HepG2 (cell line): ENCODE data around the gene SYNDIG1. TPM values are rescaled to one million over a fixed set of nuclear protein-coding genes. Genes with fewer than 3 reads are reported as not detected.

Experiments used
- ATAC-seq: fragments of 200-7000 bp; cut with Tn5 transposase; 3 replicates; pipeline ENCODE4 v1.9.1; 2020; ENCODE audit warnings: mild to moderate bottlenecking, moderate library complexity
- BruUV-seq: library from RNA; stranded (reverse); fragments of 400-500 nt; replicated peaks from 2 replicates; lab custom pipeline; 2021; lab: Mats Ljungman, UMichigan
- CTCF ChIA-PET: fragments of 300-600 bp; formaldehyde crosslinking; extraction: SDS; loops from one replicate; lab custom pipeline; 2021; ENCODE audit warnings: low total read pairs, inconsistent platforms, low intra/inter-chr PET ratio; lab: Yijun Ruan, JAX
- POLR2A ChIA-PET: fragments of 350-600 bp; sonication (Branson Sonifier 250); formaldehyde crosslinking; loops from one replicate; lab custom pipeline; 2020; ENCODE audit warnings: antibody characterized with exemption, inconsistent platforms; lab: Yijun Ruan, JAX
- DNase-seq: peaks from one replicate; pipeline ENCODE4 v3.0.0-alpha.2; 2015; ENCODE audit warnings: low spot score
- FAIRE-seq: peaks from 3 replicates; lab custom pipeline; 2011; peaks lifted over from hg19 to GRCh38; lab: Jason Lieb, UNC
- H2AFZ ChIP-seq: one replicate; pipeline ENCODE4 v1.6.1; 2011; ENCODE audit warnings: low read length, inconsistent platforms
- H3K27ac ChIP-seq: fragments of 300-600 bp; 3 replicates; pipeline ENCODE4 v1.8.0; 2011; ENCODE audit warnings: mixed run types, mild to moderate bottlenecking, mixed read lengths, low read length, inconsistent platforms; ENCODE audit not compliant: insufficient read depth; ENCODE audit errors: extremely low read length
- H3K27me3 ChIP-seq, 2 experiments: fragments of 200-600 bp in 1 of 2; 2 replicates in 1 of 2; 3 replicates in 1 of 2; pipeline versions ENCODE4 v1.6.0 to v1.8.0; 2011; ENCODE audit warnings: low read length in 2 of 2, mild to moderate bottlenecking in 2 of 2, moderate library complexity in 2 of 2, inconsistent platforms in 1 of 2; ENCODE audit not compliant: insufficient read depth in 2 of 2, control insufficient read depth in 1 of 2
- H3K36me3 ChIP-seq, 2 experiments: fragments of 200-600 bp in 1 of 2; replicated peaks in 1 of 2; 2 replicates in 1 of 2; 3 replicates in 1 of 2; pipeline versions ENCODE4 v1.5.1 to v1.8.0; 2011; ENCODE audit warnings: low read length in 2 of 2, inconsistent platforms in 1 of 2; ENCODE audit not compliant: insufficient read depth in 2 of 2, control insufficient read depth in 1 of 2
- H3K4me1 ChIP-seq: 2 replicates; pipeline ENCODE4 v1.5.1; 2012; ENCODE audit warnings: low read length, inconsistent platforms; ENCODE audit not compliant: insufficient read depth
- H3K4me2 ChIP-seq: 2 replicates; pipeline ENCODE4 v1.6.0; 2011; ENCODE audit warnings: low read depth, low read length, inconsistent platforms
- H3K4me3 ChIP-seq, 3 experiments: fragments of 200-600 bp in 1 of 3; sonication (generic), shearing (Covaris generic) in 1 of 3; replicated peaks in 1 of 3; 2 replicates each; pipeline ENCODE4 v1.5.1; 2011 to 2016; ENCODE audit warnings: low read length in 3 of 3, inconsistent platforms in 2 of 3, low read depth in 2 of 3, mild to moderate bottlenecking in 2 of 3, control low read depth in 1 of 3, mixed read lengths in 1 of 3; ENCODE audit not compliant: insufficient read depth in 1 of 3
- H3K79me2 ChIP-seq: one replicate; pipeline ENCODE4 v1.6.1; 2011; ENCODE audit warnings: low read length, inconsistent platforms; ENCODE audit not compliant: insufficient read depth
- H3K9ac ChIP-seq: 2 replicates; pipeline ENCODE4 v1.6.0; 2011; ENCODE audit warnings: mild to moderate bottlenecking, low read depth, low read length, inconsistent platforms; ENCODE audit not compliant: insufficient read depth
- H3K9me3 ChIP-seq: 2 replicates; pipeline ENCODE4 v1.5.1; 2012; ENCODE audit warnings: mild to moderate bottlenecking, low read length
- H4K20me1 ChIP-seq: 2 replicates; pipeline ENCODE4 v1.6.0; 2011; ENCODE audit warnings: inconsistent platforms, mild to moderate bottlenecking, low read length, moderate library complexity; ENCODE audit not compliant: insufficient read depth
- BHLHE40 ChIP-seq: IDR thresholded peaks from 2 replicates; pipeline ENCODE4 v1.6.1; 2011; ENCODE audit warnings: low read length, improper control_type of control experiment
- KLF11 ChIP-seq: IDR thresholded peaks from 2 replicates; pipeline ENCODE4 v1.6.1; 2016; ENCODE audit warnings: missing compliant biosample characterization
- PITX1 ChIP-seq: sonication (generic); formaldehyde crosslinking; IDR thresholded peaks from 2 replicates; pipeline ENCODE4 v1.5.1; 2020; ENCODE audit warnings: mild to moderate bottlenecking, missing genetic modification reagents
- SKIL ChIP-seq: sonication (generic); formaldehyde crosslinking; IDR thresholded peaks from 2 replicates; pipeline ENCODE4 v1.8.0; 2022; ENCODE audit warnings: missing genetic modification reagents, mild to moderate bottlenecking, moderate library complexity, borderline replicate concordance
- SMAD9 ChIP-seq: sonication (generic); formaldehyde crosslinking; IDR thresholded peaks from 2 replicates; pipeline ENCODE4 v1.5.1; 2020; ENCODE audit warnings: mild to moderate bottlenecking, missing genetic modification reagents
- YY1 ChIP-seq: IDR thresholded peaks from 2 replicates; pipeline ENCODE4 v1.6.1; 2011; ENCODE audit warnings: low read length, low read depth, moderate library complexity, mild to moderate bottlenecking; ENCODE audit not compliant: insufficient read depth, insufficient replicate concordance
- ZFP36L2 ChIP-seq: sonication (generic); formaldehyde crosslinking; IDR thresholded peaks from 2 replicates; pipeline ENCODE4 v1.4.0; 2020; ENCODE audit warnings: missing genetic modification reagents
- ZNF24 ChIP-seq: fragments of 450-650 bp; IDR thresholded peaks from 2 replicates; pipeline ENCODE4 v1.6.1; 2017; ENCODE audit warnings: antibody characterized with exemption, mild to moderate bottlenecking
- ZNF263 ChIP-seq: sonication (generic); formaldehyde crosslinking; IDR thresholded peaks from 2 replicates; pipeline ENCODE4 v1.4.0; 2020; ENCODE audit warnings: missing genetic modification reagents
- ZNF274 ChIP-seq: sonication (generic); formaldehyde crosslinking; IDR thresholded peaks from 2 replicates; pipeline ENCODE4 v1.5.1; 2020; ENCODE audit warnings: mild to moderate bottlenecking, missing genetic modification reagents
- ZNF703 ChIP-seq: sonication (generic); formaldehyde crosslinking; IDR thresholded peaks from 2 replicates; pipeline ENCODE4 v1.5.1; 2020; ENCODE audit warnings: missing genetic modification reagents, mild to moderate bottlenecking, moderate library complexity, borderline replicate concordance
- WGBS: methylation state at CpG from one replicate; pipeline ENCODE4 v1.1.6; 2017; ENCODE audit warnings: low lambda C conversion rate; 5-methylcytosine and 5-hydroxymethylcytosine counted together
- in situ Hi-C: cut with HindIII; loops from 2 replicates; pipeline ENCODE4 v1.10.0; 2017; ENCODE audit warnings: low pct_unique_long_range_greater_than_20kb; ENCODE audit not compliant: extremely low pct_ligation_motif_present
- intact Hi-C: fragments of 100-400 bp; cut with micrococcal nuclease; formaldehyde crosslinking; loops from one replicate; pipeline ENCODE4 v1.10.0; 2022; ENCODE audit not compliant: unreplicated experiment
- polyA plus RNA-seq, 8 experiments: library from polyadenylated mRNA; depleted of rRNA in 3 of 8; stranded (reverse) in 7 of 8; unstranded in 1 of 8; fragments of >200 nt; fragmentation: Illumina TruSeq in 4 of 8; extraction: Trizol in 4 of 8; gene quantifications; 2 replicates each; pipeline versions ENCODE4 v1.2.1 to v1.2.3, GENCODE V29; 2011 to 2016; ENCODE audit warnings: low read depth in 4 of 8, missing spikeins in 1 of 8, mixed read lengths in 1 of 8; ENCODE audit not compliant: insufficient read depth in 1 of 8
- total RNA-seq, 5 experiments: library from RNA; depleted of rRNA; stranded (reverse); fragments of >200 nt; fragmentation: Illumina TruSeq; extraction: Trizol; gene quantifications; 2 replicates each; pipeline ENCODE4 v1.2.3, GENCODE V29; 2016; ENCODE audit warnings: low read depth in 1 of 5

The SYNDIG1 gene
- total and polyA plus RNA-seq, 2 of the 13 experiments (the other 11 are each of a cell fraction or from before 2014, with no cell fraction given): not detected

GRCh38 chr20:24581443-24582170, 112.2 kb downstream of the SYNDIG1 start:
- Histone ChIP-seq H3K27ac (no peak overlapping the region), H2AFZ (no peak overlapping the region), H3K4me1 (no peaks in the 10 kb centered on the region), H3K4me3 (no peak overlapping the region), H3K27me3 (peaks cover 9 to 33% of the 10 kb centered on the region in 2 experiments; a peak in 3 of 5 replicates), H3K9ac (no peak overlapping the region), H3K4me2 (no peak overlapping the region), H3K79me2 (no peaks in the 10 kb centered on the region), H4K20me1 (no peaks in the 10 kb centered on the region; the same call in 1 of the 2 replicates), H3K36me3 (no peaks in the 10 kb centered on the region), H3K9me3 (no peaks in the 10 kb centered on the region)
- ChIA-PET POLR2A (no interaction called here), CTCF (no interaction called here)
- ATAC-seq: no peak
- no peak for DNase-seq
- TF ChIP-seq ZNF274 (CRISPR knock-in tag): no peak
- TF ChIP-seq ZNF263 (CRISPR knock-in tag): peak; percentile 77; the same call in 1 of the 2 replicates
- in situ Hi-C loops: no loop called here
- no peak for FAIRE-seq
- no TSS peak for BruUV-seq
- intact Hi-C loops: no loop called here
- WGBS: 7% methylated on average over 13 of the region's 13 CpGs

GRCh38 chr20:24582373-24583168, 113.1 kb downstream of the SYNDIG1 start:
- Histone ChIP-seq H3K4me1 (no peaks in the 10 kb centered on the region), H3K9me3 (no peaks in the 10 kb centered on the region), H2AFZ (no peak overlapping the region), H3K36me3 (no peaks in the 10 kb centered on the region), H3K79me2 (no peaks in the 10 kb centered on the region), H3K4me3 (no peak overlapping the region), H4K20me1 (no peaks in the 10 kb centered on the region; the same call in 1 of the 2 replicates), H3K4me2 (no peak overlapping the region), H3K27ac (no peak overlapping the region), H3K9ac (no peak overlapping the region), H3K27me3 (peaks cover 9 to 42% of the 10 kb centered on the region in 2 experiments; a peak in 3 of 5 replicates)
- ATAC-seq: no peak
- no peak for TF ChIP-seq SMAD9 (CRISPR knock-in tag)
- no peak for TF ChIP-seq BHLHE40
- no peak for TF ChIP-seq SKIL (CRISPR knock-in tag)
- TF ChIP-seq ZNF24: no peak
- TF ChIP-seq ZFP36L2 (CRISPR knock-in tag): no peak
- no peak for TF ChIP-seq YY1
- no peak for TF ChIP-seq PITX1 (CRISPR knock-in tag)
- no peak for TF ChIP-seq ZNF703 (CRISPR knock-in tag)
- no peak for TF ChIP-seq KLF11 (CRISPR knock-in tag)
- in situ Hi-C loops (no loop called here), intact Hi-C loops (no loop called here)
- DNase-seq: no peak
- no peak for FAIRE-seq
- BruUV-seq: no TSS peak
- 11% methylated on average over 13 of the region's 15 CpGs for WGBS
- CTCF ChIA-PET: no interaction called here
- POLR2A ChIA-PET: no interaction called here
